Measurements from ENCODE around the gene ANKRD29.

ANKRD29 gene

GRCh38 chr18:23596183-23596582 lies 66.5 kb downstream of the ANKRD29 start:
- no peak for TF ChIP-seq REST (IDR thresholded peaks at IDR 0.05; ENCODE audit: insufficient read depth in 1 of 2, low read depth in 2 of 2, low read length in 2 of 2)

- TF ChIP-seq REST (IDR thresholded peaks at IDR 0.05; ENCODE audit: insufficient read depth in 1 of 2, low read depth in 2 of 2, low read length in 2 of 2) (no peak), TAF1 (IDR thresholded peaks at IDR 0.05; ENCODE audit: borderline replicate concordance, insufficient read depth, low read length) (no peak), FOXP2 (optimal IDR thresholded peaks at IDR 0.05; ENCODE audit: borderline replicate concordance, extremely low read depth, extremely low read length, insufficient read depth) (no peak)
Measured at GRCh38 chr18:23595591-23595990, 67.1 kb downstream of the ANKRD29 start.

- TF ChIP-seq FOXP2 (optimal IDR thresholded peaks at IDR 0.05; ENCODE audit: borderline replicate concordance, extremely low read depth, extremely low read length, insufficient read depth) (no peak), TAF1 (IDR thresholded peaks at IDR 0.05; ENCODE audit: borderline replicate concordance, insufficient read depth, low read length) (no peak), REST (IDR thresholded peaks at IDR 0.05; ENCODE audit: insufficient read depth in 1 of 2, low read depth in 2 of 2, low read length in 2 of 2) (no peak), SIN3A (IDR thresholded peaks at IDR 0.05; ENCODE audit: borderline replicate concordance, insufficient read depth, low read length) (no peak), POLR2AphosphoS5 (IDR thresholded peaks at IDR 0.05; ENCODE audit: low read depth, low read length) (no peak)
Measured at GRCh38 chr18:23593720-23594119, 69.0 kb downstream of the ANKRD29 start.

GRCh38 chr18:23592911-23593310 lies 69.8 kb downstream of the ANKRD29 start:
- TF ChIP-seq TAF1 (IDR thresholded peaks at IDR 0.05; ENCODE audit: borderline replicate concordance, insufficient read depth, low read length) = no peak
- TF ChIP-seq SIN3A (IDR thresholded peaks at IDR 0.05; ENCODE audit: borderline replicate concordance, insufficient read depth, low read length) = no peak

GRCh38 chr18:23591011-23591410 lies 71.7 kb downstream of the ANKRD29 start:
- TF ChIP-seq FOXP2 (optimal IDR thresholded peaks at IDR 0.05; ENCODE audit: borderline replicate concordance, extremely low read depth, extremely low read length, insufficient read depth) = no peak
- TF ChIP-seq TAF1 (IDR thresholded peaks at IDR 0.05; ENCODE audit: borderline replicate concordance, insufficient read depth, low read length) = no peak
- no peak for TF ChIP-seq REST (IDR thresholded peaks at IDR 0.05; ENCODE audit: insufficient read depth in 1 of 2, low read depth in 2 of 2, low read length in 2 of 2)
- TF ChIP-seq SIN3A (IDR thresholded peaks at IDR 0.05; ENCODE audit: borderline replicate concordance, insufficient read depth, low read length) = no peak
- no peak for TF ChIP-seq POLR2AphosphoS5 (IDR thresholded peaks at IDR 0.05; ENCODE audit: low read depth, low read length)
